Rectal smooth muscle tissue (tissue), 1 donor: Measurements from ENCODE around the gene KIF13A.
"Not testable (repeated sequence)": the region's sequence is repeated elsewhere in the genome, so short reads cannot be mapped to it uniquely, and the experiment has no call there.

Experiments
- H3K27ac ChIP-seq: one replicate; pipeline ENCODE4 v1.7.0; 2013; ENCODE audit warnings: low read depth, low read length, inconsistent platforms
- H3K27me3 ChIP-seq: one replicate; pipeline ENCODE4 v1.7.0; 2013; ENCODE audit warnings: low read length; ENCODE audit not compliant: control insufficient read depth, insufficient read depth
- H3K36me3 ChIP-seq: one replicate; pipeline ENCODE4 v1.7.0; 2013; ENCODE audit warnings: low read length; ENCODE audit not compliant: control insufficient read depth, insufficient read depth
- H3K4me1 ChIP-seq: one replicate; pipeline ENCODE4 v1.7.0; 2013; ENCODE audit warnings: low read length; ENCODE audit not compliant: control insufficient read depth, insufficient read depth
- H3K4me3 ChIP-seq: one replicate; pipeline ENCODE4 v1.7.0; 2013; ENCODE audit warnings: low read length
- H3K9ac ChIP-seq: one replicate; pipeline ENCODE4 v1.7.0; 2013; ENCODE audit warnings: low read length

The KIF13A gene

GRCh38 chr6:17866876-17867444, 120.5 kb downstream of the KIF13A start:
- Histone ChIP-seq H3K27ac (peak overlapping the region; percentile 59), H3K27me3 (no peaks in the 10 kb centered on the region)

GRCh38 chr6:17865798-17866725, 121.4 kb downstream of the KIF13A start:
- H3K4me3 ChIP-seq = no peak overlapping the region
- peaks cover 44% of the 10 kb centered on the region for H3K4me1 ChIP-seq
- peak overlapping the region; percentile 61 for H3K27ac ChIP-seq

More at GRCh38 chr6:17866876-17867444, 120.5 kb downstream of the KIF13A start:
- Histone ChIP-seq H3K4me1 (peaks cover 48% of the 10 kb centered on the region), H3K36me3 (no peaks in the 10 kb centered on the region), H3K9ac (no peak overlapping the region), H3K4me3 (no peak overlapping the region)

GRCh38 chr6:17865243-17865642, 122.2 kb downstream of the KIF13A start:
- Histone ChIP-seq H3K27me3 (no peaks in the 10 kb centered on the region), H3K4me3 (no peak overlapping the region), H3K9ac (no peak overlapping the region), H3K4me1 (peaks cover 44% of the 10 kb centered on the region), H3K36me3 (no peaks in the 10 kb centered on the region), H3K27ac (peak overlapping the region; percentile 61)

More at GRCh38 chr6:17865798-17866725, 121.4 kb downstream of the KIF13A start:
- no peaks in the 10 kb centered on the region for H3K36me3 ChIP-seq
- H3K9ac ChIP-seq = no peak overlapping the region
- no peaks in the 10 kb centered on the region for H3K27me3 ChIP-seq

GRCh38 chr6:17863901-17864754, 123.3 kb downstream of the KIF13A start:
- Histone ChIP-seq H3K27me3 (no peaks in the 10 kb centered on the region), H3K36me3 (no peaks in the 10 kb centered on the region), H3K4me3 (no peak overlapping the region), H3K9ac (no peak overlapping the region), H3K4me1 (peaks cover 40% of the 10 kb centered on the region), H3K27ac (peak overlapping the region; percentile 68)

- H3K9ac ChIP-seq = no peak overlapping the region
- no peak overlapping the region for H3K27ac ChIP-seq
- no peaks in the 10 kb centered on the region for H3K36me3 ChIP-seq
- no peaks in the 10 kb centered on the region for H3K27me3 ChIP-seq
- H3K4me1 ChIP-seq = peaks cover 33% of the 10 kb centered on the region
- no peak overlapping the region for H3K4me3 ChIP-seq
Measured at GRCh38 chr6:17861361-17861760, 126.1 kb downstream of the KIF13A start.

- H3K4me3 ChIP-seq = no peak overlapping the region
- H3K9ac ChIP-seq = no peak overlapping the region
- H3K27me3 ChIP-seq = no peaks in the 10 kb centered on the region
- H3K36me3 ChIP-seq = no peaks in the 10 kb centered on the region
- peaks cover 19% of the 10 kb centered on the region for H3K4me1 ChIP-seq
- no peak overlapping the region for H3K27ac ChIP-seq
Measured at GRCh38 chr6:17859846-17860245, 127.6 kb downstream of the KIF13A start.

GRCh38 chr6:17858584-17858983, 128.9 kb downstream of the KIF13A start:
- Histone ChIP-seq H3K4me3 (no peak overlapping the region), H3K36me3 (no peaks in the 10 kb centered on the region), H3K27ac (no peak overlapping the region), H3K4me1 (peaks cover 7% of the 10 kb centered on the region), H3K27me3 (no peaks in the 10 kb centered on the region), H3K9ac (no peak overlapping the region)

- H3K4me3 ChIP-seq, H3K27me3 ChIP-seq, H3K9ac ChIP-seq, H3K4me1 ChIP-seq, H3K36me3 ChIP-seq, H3K27ac ChIP-seq: not testable (repeated sequence)
Measured at GRCh38 chr6:17857188-17857587, 130.2 kb downstream of the KIF13A start.

GRCh38 chr6:17856306-17856705, 131.1 kb downstream of the KIF13A start:
- Histone ChIP-seq H3K4me1 (peaks cover 9% of the 10 kb centered on the region), H3K36me3 (no peaks in the 10 kb centered on the region), H3K4me3 (no peak overlapping the region), H3K27me3 (no peaks in the 10 kb centered on the region), H3K9ac (no peak overlapping the region), H3K27ac (no peak overlapping the region)

- Histone ChIP-seq H3K9ac (no peak overlapping the region), H3K4me1 (peaks cover 16% of the 10 kb centered on the region), H3K27ac (no peak overlapping the region), H3K4me3 (no peak overlapping the region), H3K36me3 (no peaks in the 10 kb centered on the region), H3K27me3 (no peaks in the 10 kb centered on the region)
Measured at GRCh38 chr6:17855381-17855780, 132.1 kb downstream of the KIF13A start.

- Histone ChIP-seq H3K4me1 (peaks cover 16% of the 10 kb centered on the region), H3K36me3 (peaks cover 3% of the 10 kb centered on the region), H3K4me3 (no peak overlapping the region), H3K9ac (no peak overlapping the region), H3K27ac (no peak overlapping the region), H3K27me3 (no peaks in the 10 kb centered on the region)
Measured at GRCh38 chr6:17853533-17853932, 133.9 kb downstream of the KIF13A start.

GRCh38 chr6:17851720-17852161, 135.7 kb downstream of the KIF13A start:
- peak overlapping the region; percentile 35 for H3K27ac ChIP-seq
- H3K36me3 ChIP-seq = peaks cover 4% of the 10 kb centered on the region
- H3K9ac ChIP-seq = no peak overlapping the region
- peaks cover 16% of the 10 kb centered on the region for H3K4me1 ChIP-seq
- no peaks in the 10 kb centered on the region for H3K27me3 ChIP-seq
- no peak overlapping the region for H3K4me3 ChIP-seq
